Esophagus (tissue), 2 donors: ENCODE data around the gene SLC25A44. TPM values are rescaled to one million over a fixed set of nuclear protein-coding genes. Genes with fewer than 3 reads are reported as not detected.

Source experiments
- H3K27ac ChIP-seq, 2 donors: one replicate each; pipeline ENCODE4 v1.5.1; 2013; ENCODE audit warnings: low read depth in 2 of 2, mild to moderate bottlenecking in 2 of 2, inconsistent platforms in 1 of 2, low read length in 1 of 2, moderate library complexity in 1 of 2
- H3K27me3 ChIP-seq, 2 donors: one replicate each; pipeline ENCODE4 v1.6.1; 2013; ENCODE audit warnings: low read length in 2 of 2, control low read depth in 1 of 2, mild to moderate bottlenecking in 1 of 2; ENCODE audit not compliant: insufficient read depth in 2 of 2, control insufficient read depth in 1 of 2
- H3K36me3 ChIP-seq, 2 donors: one replicate each; pipeline ENCODE4 v1.6.1; 2013; ENCODE audit warnings: low read length in 1 of 2; ENCODE audit not compliant: control insufficient read depth in 2 of 2, insufficient read depth in 2 of 2
- H3K4me1 ChIP-seq, 2 donors: one replicate each; pipeline ENCODE4 v1.6.1; 2013; ENCODE audit warnings: low read length in 1 of 2; ENCODE audit not compliant: control insufficient read depth in 2 of 2, insufficient read depth in 2 of 2
- H3K4me3 ChIP-seq, 2 donors: one replicate each; pipeline ENCODE4 v1.5.1; 2013; ENCODE audit warnings: low read length in 2 of 2, mild to moderate bottlenecking in 2 of 2, low read depth in 1 of 2, moderate library complexity in 1 of 2
- H3K9me3 ChIP-seq, 2 donors: one replicate each; pipeline ENCODE4 v1.6.1; 2013; ENCODE audit warnings: mild to moderate bottlenecking in 2 of 2, low read depth in 1 of 2, low read length in 1 of 2, moderate library complexity in 1 of 2; ENCODE audit not compliant: control insufficient read depth in 2 of 2, insufficient read depth in 1 of 2
- WGBS, 2 donors: extraction: QIAGEN DNeasy Blood & Tissue Kit; methylation state at CpG; one replicate each; pipeline ENCODE4 v1.1.7; 2013; 5-methylcytosine and 5-hydroxymethylcytosine counted together
- polyA plus RNA-seq, 2 donors: library from polyadenylated mRNA; stranded (reverse); fragments of 200-250 nt; gene quantifications; one replicate each; pipeline ENCODE4 v1.2.3, GENCODE V29; 2013
- donor health status: healthy with polysubstance abuse.
- donor health status: Bipolar disorder and iron deficiency.

The SLC25A44 gene
- polyA plus RNA-seq, 2 donors, result 4.4 to 8.8 TPM

DNA sequence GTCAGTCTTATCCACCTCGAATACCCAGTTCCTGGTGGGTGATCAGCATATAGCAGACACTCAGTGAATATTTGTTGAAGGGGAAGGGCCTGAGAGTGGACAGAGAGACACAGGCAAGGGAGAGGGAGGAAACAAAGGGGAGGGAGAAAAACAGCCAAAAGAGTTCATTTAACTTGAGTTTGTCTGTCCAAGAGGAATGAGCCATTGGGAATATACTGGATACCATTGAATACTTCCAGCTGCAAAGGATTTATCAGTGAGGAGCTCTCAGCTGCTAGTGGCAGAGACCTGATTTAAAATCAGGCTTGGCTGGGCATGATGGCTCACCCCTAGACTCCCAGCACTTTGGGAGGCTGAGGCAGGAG is 36.6 kb downstream of the SLC25A44 start:
- Histone ChIP-seq H3K4me3 (no peak overlapping the region), H3K36me3 (peaks cover 4 to 11% of the 10 kb centered on the region in 2 donors), H3K4me1 (no peaks in the 10 kb centered on the region), H3K27ac (no peak overlapping the region), H3K9me3 (no peaks in the 10 kb centered on the region), H3K27me3 (no peaks in the 10 kb centered on the region)
- WGBS, 2 donors, result 82 to 95% methylated on average over 1 of the region's 1 CpG

DNA sequence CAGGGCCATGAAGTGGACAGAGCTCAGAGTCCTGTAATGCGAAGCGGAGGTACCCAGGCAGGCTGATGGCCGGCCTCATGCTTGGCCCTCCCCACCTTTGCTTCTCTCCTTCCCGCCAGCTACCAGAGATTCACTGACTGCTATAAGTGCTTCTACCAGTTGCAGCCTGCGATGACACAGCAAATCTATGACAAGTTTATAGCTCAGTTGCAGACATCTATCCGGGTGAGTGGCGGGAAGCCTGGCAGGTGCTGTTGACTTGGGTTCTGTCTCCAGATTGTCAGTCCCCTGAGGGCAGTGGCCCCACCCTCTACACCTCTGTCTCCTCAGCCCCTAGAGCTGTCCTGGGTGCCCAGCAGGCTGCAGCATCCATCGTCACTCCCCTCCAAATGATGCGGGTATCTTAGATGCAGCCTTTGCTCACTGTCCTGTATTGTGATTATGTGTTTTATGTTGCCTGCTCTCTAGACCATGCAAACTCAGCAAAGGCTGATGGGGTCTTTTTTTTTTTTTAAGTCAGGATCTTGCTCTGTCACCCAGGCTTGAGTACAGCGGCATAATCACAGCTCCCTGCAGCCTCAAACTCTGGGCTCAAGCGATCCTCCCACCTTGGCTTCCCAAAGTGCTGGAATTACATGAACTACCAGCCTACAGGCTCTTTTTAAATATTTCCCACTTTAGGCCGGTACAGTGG is 38.4 kb downstream of the SLC25A44 start:
- Histone ChIP-seq H3K4me3 (no peak overlapping the region), H3K4me1 (no peaks in the 10 kb centered on the region), H3K27ac (no peak overlapping the region), H3K9me3 (no peaks in the 10 kb centered on the region), H3K27me3 (no peaks in the 10 kb centered on the region), H3K36me3 (peaks cover 15 to 16% of the 10 kb centered on the region in 2 donors)
- 91% methylated on average over 12 of the region's 12 CpGs for WGBS, 2 donors

DNA sequence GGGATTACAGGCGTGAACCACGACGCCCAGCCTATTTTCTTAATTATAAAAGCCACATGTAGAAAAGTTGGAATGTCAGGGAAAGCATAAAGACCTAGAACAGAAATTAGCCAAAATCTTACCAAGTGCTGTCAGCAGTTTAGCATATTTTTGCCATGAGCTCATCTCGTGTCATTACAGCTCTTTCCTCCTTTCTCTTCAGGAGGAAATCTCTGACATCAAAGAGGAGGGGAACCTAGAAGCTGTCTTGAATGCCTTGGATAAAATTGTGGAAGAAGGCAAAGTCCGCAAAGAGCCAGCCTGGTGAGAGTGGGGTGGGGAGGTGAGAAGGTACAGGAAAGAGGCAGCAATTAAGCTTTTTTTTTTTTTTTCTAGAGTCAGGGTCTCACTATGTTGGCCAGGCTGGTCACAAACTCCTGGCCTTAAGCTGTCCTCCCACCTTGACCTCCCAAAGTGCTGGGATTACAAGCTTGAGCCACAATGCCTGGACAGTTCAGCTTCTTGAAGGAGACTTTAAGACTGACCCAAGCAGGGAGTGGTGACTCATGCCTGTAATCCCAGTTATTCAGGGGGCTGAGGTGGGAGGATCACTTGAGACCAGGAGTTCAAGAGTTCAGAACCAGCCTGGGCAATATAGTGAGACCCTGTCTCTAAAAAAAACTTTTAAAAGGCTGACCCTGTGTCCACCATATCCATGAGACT is 39.7 kb downstream of the SLC25A44 start:
- no peaks in the 10 kb centered on the region for H3K9me3 ChIP-seq
- H3K27me3 ChIP-seq, result no peaks in the 10 kb centered on the region
- no peaks in the 10 kb centered on the region for H3K4me1 ChIP-seq
- no peak overlapping the region for H3K27ac ChIP-seq
- H3K4me3 ChIP-seq, result no peak overlapping the region
- H3K36me3 ChIP-seq, result peaks cover 12 to 18% of the 10 kb centered on the region in 2 donors
- 81 to 87% methylated on average over 5 of the region's 5 CpGs for WGBS, 2 donors

DNA sequence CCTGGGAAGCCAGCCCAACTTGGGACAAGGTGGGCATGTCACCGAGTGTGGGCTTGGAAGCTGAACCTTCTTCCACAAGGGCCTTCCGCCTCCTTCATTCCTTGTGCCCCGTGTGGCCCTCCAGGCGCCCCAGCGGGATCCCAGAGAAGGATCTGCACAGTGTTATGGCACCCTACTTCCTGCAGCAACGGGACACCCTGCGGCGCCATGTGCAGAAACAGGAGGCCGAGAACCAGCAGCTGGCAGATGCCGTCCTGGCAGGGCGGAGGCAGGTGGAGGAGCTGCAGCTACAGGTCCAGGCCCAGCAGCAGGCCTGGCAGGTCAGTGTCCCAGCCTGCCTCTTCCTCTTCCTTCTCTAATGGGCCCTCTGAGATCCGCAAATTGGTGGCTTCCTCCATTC is 42.3 kb downstream of the SLC25A44 start:
- peaks cover 0 to 1% of the 10 kb centered on the region in 2 donors for H3K4me1 ChIP-seq
- WGBS, 2 donors, result 84 to 94% methylated on average over 12 of the region's 12 CpGs
- H3K27ac ChIP-seq, result no peak overlapping the region
- no peak overlapping the region for H3K4me3 ChIP-seq
- no peaks in the 10 kb centered on the region for H3K9me3 ChIP-seq
- peaks cover 9 to 33% of the 10 kb centered on the region in 2 donors for H3K36me3 ChIP-seq
- H3K27me3 ChIP-seq, result no peaks in the 10 kb centered on the region

DNA sequence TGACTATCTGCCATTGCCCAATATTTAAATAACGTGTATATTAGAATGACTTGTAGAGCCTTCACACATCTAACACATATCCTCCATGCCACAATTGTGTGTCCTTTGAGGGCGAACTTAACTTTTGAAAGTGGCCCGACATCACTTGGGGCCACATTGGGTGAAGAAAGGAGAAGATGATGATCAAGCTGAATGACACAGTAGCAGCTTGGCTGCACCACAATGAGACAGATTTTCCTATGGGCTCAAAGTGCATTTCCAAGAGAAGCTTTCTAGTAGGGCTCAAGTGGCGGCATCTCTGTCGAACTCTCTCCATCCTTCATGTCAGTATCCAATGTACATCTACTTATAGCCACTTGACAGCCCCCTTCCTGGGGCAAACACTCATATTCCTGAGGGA is 44.3 kb downstream of the SLC25A44 start:
- Histone ChIP-seq H3K4me1 (peaks cover 0 to 5% of the 10 kb centered on the region in 2 donors), H3K27me3 (no peaks in the 10 kb centered on the region), H3K27ac (no peak overlapping the region), H3K9me3 (no peaks in the 10 kb centered on the region), H3K36me3 (peaks cover 9 to 41% of the 10 kb centered on the region in 2 donors), H3K4me3 (no peak overlapping the region)
- 94 to 98% methylated on average over 5 of the region's 5 CpGs for WGBS, 2 donors

DNA sequence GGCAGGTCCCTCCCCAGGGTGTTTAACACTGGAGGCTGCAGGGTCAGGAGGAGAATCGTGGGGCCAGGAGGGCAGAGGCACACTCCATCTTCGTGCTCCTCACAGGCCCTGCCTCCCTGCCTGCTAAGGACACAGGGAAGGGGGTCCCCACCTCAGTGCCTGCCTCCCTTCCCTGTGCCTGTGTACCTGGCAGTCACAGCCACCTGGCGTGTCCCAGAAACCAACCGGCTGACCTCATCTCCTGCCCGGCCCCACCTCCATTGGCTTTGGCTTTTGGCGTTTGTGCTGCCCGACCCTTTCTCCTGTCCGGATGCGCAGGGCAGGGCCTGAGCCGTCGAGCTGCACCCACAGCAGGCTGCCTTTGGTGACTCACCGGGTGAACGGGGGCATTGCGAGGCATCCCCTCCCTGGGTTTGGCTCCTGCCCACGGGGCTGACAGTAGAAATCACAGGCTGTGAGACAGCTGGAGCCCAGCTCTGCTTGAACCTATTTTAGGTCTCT is 47.5 kb downstream of the SLC25A44 start:
- Histone ChIP-seq H3K27me3 (no peaks in the 10 kb centered on the region), H3K4me3 (no peak overlapping the region), H3K4me1 (peaks cover 2 to 19% of the 10 kb centered on the region in 2 donors), H3K9me3 (peaks cover 0 to 2% of the 10 kb centered on the region in 2 donors), H3K27ac (peak overlapping the region in 1 of 2 donors; percentile 19), H3K36me3 (peaks cover 3 to 33% of the 10 kb centered on the region in 2 donors)
- 42 to 60% methylated on average over 15 of the region's 15 CpGs for WGBS, 2 donors

DNA sequence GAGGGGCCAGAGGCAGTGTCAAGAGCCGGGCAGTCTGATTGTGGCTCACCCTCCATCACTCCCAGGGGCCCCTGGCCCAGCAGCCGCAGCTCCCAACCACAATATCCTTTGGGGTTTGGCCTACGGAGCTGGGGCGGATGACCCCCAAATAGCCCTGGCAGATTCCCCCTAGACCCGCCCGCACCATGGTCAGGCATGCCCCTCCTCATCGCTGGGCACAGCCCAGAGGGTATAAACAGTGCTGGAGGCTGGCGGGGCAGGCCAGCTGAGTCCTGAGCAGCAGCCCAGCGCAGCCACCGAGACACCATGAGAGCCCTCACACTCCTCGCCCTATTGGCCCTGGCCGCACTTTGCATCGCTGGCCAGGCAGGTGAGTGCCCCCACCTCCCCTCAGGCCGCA is 48.0 kb downstream of the SLC25A44 start, which contains the start of gene BGLAP:
TSS of gene BGLAP (plus strand) at position 259 of the 400 bp plus-strand sequence. CDS start at position 307, 48 bp downstream.
- peaks cover 2 to 24% of the 10 kb centered on the region in 2 donors for H3K4me1 ChIP-seq
- H3K27ac ChIP-seq, result peak within 1 kb of the TSS in 1 of 2 donors; percentile 19
- H3K9me3 ChIP-seq, result peaks cover 0 to 2% of the 10 kb centered on the region in 2 donors
- no peaks in the 10 kb centered on the region for H3K27me3 ChIP-seq
- H3K4me3 ChIP-seq, result no peak within 1 kb of the TSS
- 77 to 79% methylated on average over 13 to 14 of the region's 14 CpGs for WGBS, 2 donors
- peaks cover 0 to 30% of the 10 kb centered on the region in 2 donors for H3K36me3 ChIP-seq

DNA sequence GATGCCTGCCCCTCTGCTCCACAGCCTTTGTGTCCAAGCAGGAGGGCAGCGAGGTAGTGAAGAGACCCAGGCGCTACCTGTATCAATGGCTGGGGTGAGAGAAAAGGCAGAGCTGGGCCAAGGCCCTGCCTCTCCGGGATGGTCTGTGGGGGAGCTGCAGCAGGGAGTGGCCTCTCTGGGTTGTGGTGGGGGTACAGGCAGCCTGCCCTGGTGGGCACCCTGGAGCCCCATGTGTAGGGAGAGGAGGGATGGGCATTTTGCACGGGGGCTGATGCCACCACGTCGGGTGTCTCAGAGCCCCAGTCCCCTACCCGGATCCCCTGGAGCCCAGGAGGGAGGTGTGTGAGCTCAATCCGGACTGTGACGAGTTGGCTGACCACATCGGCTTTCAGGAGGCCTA is 48.8 kb downstream of the SLC25A44 start:
- Histone ChIP-seq H3K9me3 (peaks cover 0 to 2% of the 10 kb centered on the region in 2 donors), H3K27me3 (no peaks in the 10 kb centered on the region), H3K4me1 (peaks cover 2 to 30% of the 10 kb centered on the region in 2 donors), H3K27ac (no peak overlapping the region), H3K36me3 (peaks cover 0 to 30% of the 10 kb centered on the region in 2 donors), H3K4me3 (no peak overlapping the region)
- 76 to 84% methylated on average over 10 of the region's 10 CpGs for WGBS, 2 donors

DNA sequence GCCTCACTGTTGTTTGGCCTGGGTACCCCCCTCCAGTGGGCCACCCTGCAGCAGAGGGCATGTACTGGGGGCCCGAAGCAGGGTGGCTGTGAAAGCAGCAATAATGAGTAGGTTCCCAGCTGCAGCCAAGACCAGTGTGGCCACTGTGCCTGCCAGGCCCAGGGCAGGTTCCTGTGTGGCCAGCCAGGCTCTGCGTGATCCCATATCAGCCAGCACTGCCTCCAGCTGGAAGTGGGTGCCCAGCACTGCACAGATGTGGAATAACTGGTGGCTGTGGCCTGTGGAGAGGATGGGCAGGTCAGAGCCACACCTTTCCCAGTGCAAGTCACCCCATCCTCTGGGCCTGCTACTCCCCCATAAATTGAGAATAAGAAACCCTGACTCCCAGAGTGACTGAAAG is 50.2 kb downstream of the SLC25A44 start:
- H3K4me3 ChIP-seq, result no peak overlapping the region
- peaks cover 2 to 24% of the 10 kb centered on the region in 2 donors for H3K36me3 ChIP-seq
- WGBS, 2 donors, result 83 to 92% methylated on average over 2 of the region's 2 CpGs
- H3K27ac ChIP-seq, result no peak overlapping the region
- H3K4me1 ChIP-seq, result peaks cover 2 to 36% of the 10 kb centered on the region in 2 donors
- peaks cover 0 to 2% of the 10 kb centered on the region in 2 donors for H3K9me3 ChIP-seq
- H3K27me3 ChIP-seq, result no peaks in the 10 kb centered on the region
